MM.1S (cell line): ENCODE results near the gene HSPA4L.

Source experiments
- DNase-seq: peaks from one replicate; pipeline ENCODE4 v3.0.0-alpha.2; 2015
- H2AFZ ChIP-seq: fragments of 300-600 bp; sonication (generic); 2 replicates; pipeline ENCODE4 v1.6.0; 2016; ENCODE audit warnings: antibody characterized with exemption, low read length
- H3F3A ChIP-seq: fragments of 300-600 bp; sonication (generic); 2 replicates; pipeline ENCODE4 v1.6.1; 2016; ENCODE audit warnings: mild to moderate bottlenecking, antibody characterized with exemption, low read length, moderate library complexity, mixed read lengths; ENCODE audit not compliant: insufficient read depth
- H3K27ac ChIP-seq: fragments of 300-600 bp; sonication (generic); 2 replicates; pipeline ENCODE4 v1.5.1; 2016; ENCODE audit warnings: mild to moderate bottlenecking, low read length
- H3K27me3 ChIP-seq: fragments of 300-600 bp; sonication (generic); replicated peaks from 2 replicates; pipeline ENCODE4 v1.6.0; 2016; ENCODE audit warnings: low read length; ENCODE audit not compliant: insufficient read depth
- H3K36me3 ChIP-seq: fragments of 300-600 bp; sonication (generic); replicated peaks from 2 replicates; pipeline ENCODE4 v1.6.1; 2016; ENCODE audit warnings: mild to moderate bottlenecking, low read length, mixed read lengths; ENCODE audit not compliant: insufficient read depth
- H3K4me1 ChIP-seq: fragments of 300-600 bp; sonication (generic); 2 replicates; pipeline ENCODE4 v1.6.1; 2016; ENCODE audit warnings: low read length, mixed read lengths
- H3K4me2 ChIP-seq: fragments of 300-600 bp; sonication (generic); 2 replicates; pipeline ENCODE4 v1.6.0; 2016; ENCODE audit warnings: low read depth, low read length
- H3K4me3 ChIP-seq: fragments of 300-600 bp; sonication (generic); 2 replicates; pipeline ENCODE4 v1.5.1; 2016; ENCODE audit warnings: low read length, mixed read lengths
- H3K79me2 ChIP-seq: fragments of 300-600 bp; sonication (generic); 2 replicates; pipeline ENCODE4 v1.6.1; 2016; ENCODE audit warnings: mixed run types, low read length, mixed read lengths
- H3K9ac ChIP-seq: fragments of 300-600 bp; sonication (generic); 2 replicates; pipeline ENCODE4 v1.6.1; 2016; ENCODE audit warnings: low read length, mixed read lengths
- H3K9me2 ChIP-seq: fragments of 300-600 bp; sonication (generic); replicated peaks from 2 replicates; pipeline ENCODE4 v1.6.1; 2016; ENCODE audit warnings: mild to moderate bottlenecking, low read length, mixed read lengths; ENCODE audit not compliant: insufficient read depth
- H3K9me3 ChIP-seq: fragments of 300-600 bp; sonication (generic); replicated peaks from 2 replicates; pipeline ENCODE4 v1.6.1; 2016; ENCODE audit warnings: mild to moderate bottlenecking, low read length, mixed read lengths; ENCODE audit not compliant: insufficient read depth
- H4K20me1 ChIP-seq: fragments of 300-600 bp; sonication (generic); 2 replicates; pipeline ENCODE4 v1.6.1; 2016; ENCODE audit warnings: mild to moderate bottlenecking, low read length, moderate library complexity, mixed read lengths; ENCODE audit not compliant: insufficient read depth
- CTCF ChIP-seq: fragments of 300-600 bp; sonication (generic); IDR thresholded peaks from 2 replicates; pipeline ENCODE4 v1.5.1; 2016; ENCODE audit warnings: antibody characterized with exemption, low read length, mixed read lengths
- EZH2 ChIP-seq: fragments of 300-600 bp; sonication (generic); optimal IDR thresholded peaks from 2 replicates; pipeline ENCODE3; 2017; ENCODE audit warnings: low read depth, mild to moderate bottlenecking, antibody characterized with exemption, low read length, mixed read lengths
- EZH2phosphoT487 ChIP-seq: fragments of 300-600 bp; sonication (generic); IDR thresholded peaks from 2 replicates; pipeline ENCODE4 v1.6.1; 2018; ENCODE audit warnings: antibody characterized with exemption, low read length

HSPA4L gene

DNA sequence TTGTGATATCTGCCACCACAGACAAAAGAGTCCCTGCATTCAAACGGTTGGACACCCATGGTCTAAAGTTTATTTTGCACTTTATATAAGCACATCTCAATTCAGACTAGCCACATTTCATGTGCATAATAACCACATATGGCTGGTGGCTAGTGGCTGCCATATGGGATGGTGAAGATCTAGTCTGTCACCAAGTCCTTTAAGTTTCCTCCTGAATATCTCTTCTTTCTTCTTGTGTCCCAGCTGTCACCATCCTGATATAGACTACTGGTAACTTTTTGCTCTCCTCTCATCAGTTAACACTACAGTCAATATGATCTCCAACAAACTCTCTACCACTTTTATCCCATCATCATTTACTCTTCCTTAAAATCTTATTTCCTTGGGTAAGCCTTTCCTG, 9.3 kb downstream of the HSPA4L start:
- Histone ChIP-seq H3K9ac (no peak overlapping the region), H3F3A (peaks cover 4% of the 10 kb centered on the region; the same call in 1 of the 2 replicates), H3K36me3 (no peaks in the 10 kb centered on the region), H3K79me2 (peaks cover 88% of the 10 kb centered on the region), H3K9me2 (no peaks in the 10 kb centered on the region), H3K9me3 (no peaks in the 10 kb centered on the region), H3K4me3 (no peak overlapping the region), H3K27me3 (no peaks in the 10 kb centered on the region), H2AFZ (no peak overlapping the region), H3K27ac (no peak overlapping the region), H4K20me1 (peaks cover 4% of the 10 kb centered on the region; the same call in 1 of the 2 replicates), H3K4me2 (no peak overlapping the region), H3K4me1 (peaks cover 8% of the 10 kb centered on the region)
- no peak for TF ChIP-seq EZH2
- no peak for TF ChIP-seq CTCF
- TF ChIP-seq EZH2phosphoT487, result no peak
- no peak for DNase-seq

GRCh38 chr4:127793528-127793927, 11.4 kb downstream of the HSPA4L start:
- Histone ChIP-seq H3K4me1 (no peaks in the 10 kb centered on the region), H3K27me3 (no peaks in the 10 kb centered on the region), H2AFZ (no peak overlapping the region), H3K9ac (no peak overlapping the region), H3K27ac (no peak overlapping the region), H3K79me2 (peaks cover 70% of the 10 kb centered on the region), H3K9me2 (no peaks in the 10 kb centered on the region), H3K4me3 (no peak overlapping the region), H3K9me3 (no peaks in the 10 kb centered on the region), H3F3A (peaks cover under 1% of the 10 kb centered on the region; the same call in 1 of the 2 replicates), H4K20me1 (peaks cover 4% of the 10 kb centered on the region; the same call in 1 of the 2 replicates), H3K36me3 (peaks cover under 1% of the 10 kb centered on the region; the same call in 1 of the 2 replicates), H3K4me2 (no peak overlapping the region)
- TF ChIP-seq CTCF (no peak), EZH2 (no peak), EZH2phosphoT487 (no peak)
- DNase-seq, result no peak

GRCh38 chr4:127799711-127800110, 17.6 kb downstream of the HSPA4L start:
- Histone ChIP-seq H3K4me2 (no peak overlapping the region), H3K9me3 (no peaks in the 10 kb centered on the region), H3K27me3 (no peaks in the 10 kb centered on the region), H3F3A (no peaks in the 10 kb centered on the region), H3K27ac (no peak overlapping the region), H3K4me1 (no peaks in the 10 kb centered on the region), H3K79me2 (peaks cover 11% of the 10 kb centered on the region), H2AFZ (no peak overlapping the region), H3K9me2 (no peaks in the 10 kb centered on the region), H3K4me3 (no peak overlapping the region), H4K20me1 (no peaks in the 10 kb centered on the region), H3K9ac (no peak overlapping the region), H3K36me3 (peaks cover 4% of the 10 kb centered on the region; the same call in 1 of the 2 replicates)
- no peak for DNase-seq
- no peak for TF ChIP-seq EZH2phosphoT487
- no peak for TF ChIP-seq EZH2
- TF ChIP-seq CTCF, result no peak
